RKO (cell line): Measurements from ENCODE around the gene PASK.
A peak's percentile ranks its signal among the peaks of the same experiment; 100 is the strongest.
"Not testable (repeated sequence)": the region's sequence is repeated elsewhere in the genome, so short reads cannot be mapped to it uniquely, and the experiment has no call there.

Experiments used
- DNase-seq: peaks from one replicate; pipeline ENCODE4 v3.0.0-alpha.2; 2016; ENCODE audit warnings: low spot score

Gene PASK

DNA sequence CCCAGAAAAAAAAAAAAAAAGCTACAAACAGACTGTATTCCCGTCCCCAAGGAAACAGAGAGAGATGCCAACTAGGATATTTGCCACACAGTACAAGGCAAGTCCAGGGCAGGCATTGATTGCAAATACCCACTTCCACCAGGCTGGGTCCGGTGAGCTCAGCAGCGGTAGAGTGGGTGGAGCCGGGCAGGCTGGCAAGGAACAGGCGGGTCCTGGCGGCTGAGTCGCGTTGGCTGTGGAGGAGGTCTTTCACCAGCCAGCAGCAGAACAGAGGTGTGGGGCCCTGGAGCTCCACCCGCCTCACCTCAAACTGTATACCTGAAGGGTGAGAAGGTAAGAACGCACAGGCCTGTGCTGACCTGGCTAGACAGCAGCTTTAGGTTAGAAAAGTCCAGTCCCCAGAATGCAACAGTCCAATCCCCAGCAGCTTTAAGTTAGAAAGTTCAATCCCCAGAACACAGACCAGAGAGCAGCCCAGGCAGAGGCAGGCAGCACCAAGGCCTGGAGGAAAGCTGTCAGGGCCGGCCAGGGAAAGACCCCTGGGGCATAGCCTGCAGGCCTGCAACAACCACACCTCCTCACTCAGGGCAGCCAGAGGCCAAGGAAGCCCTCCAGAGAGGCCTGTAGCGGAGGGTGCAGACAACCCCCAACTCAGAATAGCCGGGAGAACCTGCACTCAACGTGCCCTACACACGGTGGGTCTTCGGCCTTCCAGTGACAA, 25.3 kb downstream of the PASK start:
- no peak for DNase-seq

DNA sequence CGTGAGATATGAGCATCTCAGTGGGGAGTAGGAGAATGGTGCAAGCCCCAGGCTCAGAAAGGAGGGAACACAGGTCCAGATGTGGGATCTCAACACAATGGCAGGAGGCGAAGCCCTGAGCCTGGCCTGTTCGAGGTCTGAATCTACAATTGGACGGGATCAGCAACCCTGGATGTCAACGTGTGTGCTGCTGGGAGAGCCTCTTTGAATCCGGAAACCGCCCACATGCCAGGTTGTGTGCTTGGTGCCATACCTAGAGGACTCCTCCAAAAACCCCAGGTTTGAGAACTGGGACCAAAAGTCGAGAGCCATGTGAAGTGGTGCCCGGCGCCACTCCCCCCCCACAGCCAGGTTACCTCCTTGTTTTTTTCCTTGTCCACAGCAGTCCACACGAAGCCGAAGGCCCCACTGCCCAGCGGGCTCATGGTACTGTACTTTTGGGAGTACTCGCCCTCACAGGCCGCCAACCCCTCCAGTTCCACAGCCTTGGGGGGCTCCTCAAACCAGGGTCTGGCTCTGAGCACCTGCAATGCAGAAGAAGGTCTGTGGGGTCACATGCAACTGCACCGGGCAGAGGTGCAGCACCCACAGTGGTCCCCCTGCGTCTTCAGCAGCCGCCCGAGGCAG, 26.8 kb downstream of the PASK start:
- DNase-seq: no peak

DNA sequence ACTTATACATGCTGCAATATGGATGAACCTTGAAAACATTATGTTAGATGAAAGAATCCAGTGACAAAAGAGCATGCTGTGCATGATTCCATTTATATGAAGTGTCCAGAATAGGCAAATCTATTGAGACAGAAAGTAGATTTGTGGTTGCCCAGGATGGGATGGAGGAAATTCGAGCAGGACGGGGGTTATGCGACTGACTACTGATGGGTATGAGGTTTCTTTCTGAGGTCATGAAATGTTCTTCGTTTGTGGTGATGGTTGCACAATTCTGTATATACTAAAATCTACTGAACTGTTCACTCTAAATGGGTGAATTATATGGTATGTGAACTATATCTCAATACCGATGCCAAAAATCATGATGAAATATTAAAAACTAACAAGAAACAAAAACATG, 28.3 kb downstream of the PASK start:
- no peak for DNase-seq

DNA sequence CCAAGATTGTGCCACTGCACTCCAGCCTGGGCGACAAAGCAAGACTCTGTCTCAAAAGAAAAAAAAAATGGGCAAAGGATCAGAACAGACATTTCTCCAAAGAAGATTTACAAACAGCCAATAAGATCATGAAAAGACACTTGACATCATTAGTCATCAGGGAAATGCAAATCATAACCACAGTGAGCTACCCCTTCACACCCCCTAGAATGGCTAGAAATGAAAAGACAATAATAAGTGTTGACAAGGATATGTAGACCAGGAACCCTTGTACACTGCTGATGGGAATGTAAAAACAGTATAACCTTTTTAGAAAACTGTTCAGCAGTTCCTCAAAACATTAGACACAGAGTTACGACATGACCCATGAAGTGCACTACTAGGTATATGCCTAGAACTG, 28.8 kb downstream of the PASK start:
- peak; percentile 46 for DNase-seq

DNA sequence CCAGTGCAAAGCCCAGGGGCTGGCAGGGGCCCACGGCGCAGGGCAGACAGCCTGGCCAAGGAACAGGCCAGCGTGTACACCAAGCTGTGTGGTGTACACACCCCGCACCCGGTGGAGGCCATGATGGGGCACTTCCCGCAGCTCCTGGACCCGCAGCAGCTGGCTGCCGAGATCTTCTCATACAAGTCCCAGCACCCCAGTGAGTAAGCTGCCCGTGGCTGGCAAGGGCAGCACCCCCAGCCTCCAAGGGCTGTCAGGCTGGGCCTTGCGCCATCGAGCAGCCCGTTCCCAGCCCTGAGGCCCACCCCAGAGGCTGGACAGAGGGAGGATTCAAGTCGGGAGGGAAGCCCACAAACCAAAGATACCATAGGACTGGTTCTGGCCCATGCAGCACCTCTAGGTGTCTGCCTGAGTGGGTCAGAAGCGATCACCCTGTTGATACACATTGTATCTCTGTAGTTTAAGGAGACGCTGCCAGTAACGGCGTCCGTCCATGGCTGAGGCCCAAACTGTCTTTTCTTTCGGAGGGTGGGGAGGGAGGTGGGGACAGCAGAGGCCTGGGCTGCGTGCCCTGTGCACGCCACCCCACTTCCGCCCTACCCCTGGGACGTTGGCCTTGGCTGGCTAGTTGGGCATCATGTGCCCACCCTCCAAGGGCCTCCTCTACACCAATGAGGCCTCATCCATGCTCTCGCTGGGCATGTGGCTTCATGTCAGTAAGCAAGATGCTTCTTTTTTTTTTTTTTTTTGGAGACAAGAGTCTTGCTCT, 30.4 kb downstream of the PASK start:
- no peak for DNase-seq

DNA sequence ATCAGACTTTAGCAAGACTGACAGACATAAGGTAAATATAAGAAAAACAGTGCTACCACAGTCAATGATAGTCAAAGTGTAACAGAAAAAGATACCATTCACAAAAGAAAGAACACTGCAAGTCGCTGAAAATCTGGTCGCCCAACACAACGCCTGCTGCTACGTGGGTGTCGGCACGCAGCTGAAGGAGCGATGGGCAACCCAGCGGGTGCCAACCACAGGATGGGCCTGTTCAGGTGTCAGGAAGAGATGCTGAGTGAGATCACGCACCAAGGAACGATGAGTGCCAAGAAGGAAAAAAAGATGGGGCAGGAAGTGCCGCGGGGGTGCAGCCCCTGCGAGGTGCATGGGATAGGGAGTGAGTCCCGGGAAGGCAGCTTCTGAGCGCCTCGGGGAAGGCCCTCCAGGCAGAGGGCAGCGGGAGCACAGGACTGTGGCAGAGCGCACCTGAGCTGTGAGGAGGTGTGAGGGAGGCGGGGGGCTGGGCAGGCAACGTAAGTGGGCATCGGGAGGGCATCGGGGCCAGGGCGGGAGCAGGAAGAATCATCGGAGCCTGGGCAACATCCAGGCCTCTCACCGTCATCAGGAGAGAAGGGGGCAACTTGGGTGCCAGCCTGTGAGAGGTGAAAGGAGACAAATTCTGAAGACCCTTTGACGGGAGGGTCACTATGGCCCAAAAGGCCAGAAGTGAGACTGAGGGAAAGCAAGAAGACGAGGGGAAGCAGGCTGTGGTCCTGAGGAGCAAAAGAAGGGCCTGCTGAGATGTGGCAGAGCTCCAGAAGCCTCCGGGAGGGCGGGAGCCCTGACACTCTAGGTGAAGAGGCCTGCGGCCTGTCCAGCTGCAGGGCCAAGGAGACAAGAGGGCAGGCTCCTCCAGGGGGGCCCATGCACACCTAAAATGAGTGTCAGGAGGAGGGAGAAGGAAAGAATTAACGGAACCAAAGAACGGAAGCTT, 32.4 kb downstream of the PASK start:
- no peak for DNase-seq

DNA sequence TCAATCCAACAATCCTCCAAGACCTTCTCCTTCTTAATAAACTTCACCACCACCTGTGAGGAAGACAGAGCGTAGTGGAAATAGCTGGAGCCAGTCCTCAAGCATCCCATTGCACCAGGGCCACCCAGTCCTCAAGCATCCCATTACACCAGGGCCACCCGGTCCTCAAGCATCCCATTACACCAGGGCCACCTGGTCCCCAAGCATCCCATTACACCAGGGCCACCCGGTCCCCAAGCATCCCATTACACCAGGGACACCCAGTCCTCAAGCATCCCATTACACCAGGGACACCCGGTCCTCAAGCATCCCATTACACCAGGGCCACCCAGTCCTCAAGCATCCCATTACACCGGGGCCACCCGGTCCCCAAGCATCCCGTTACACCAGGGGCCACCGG, 33.9 kb downstream of the PASK start:
- no peak for DNase-seq

DNA sequence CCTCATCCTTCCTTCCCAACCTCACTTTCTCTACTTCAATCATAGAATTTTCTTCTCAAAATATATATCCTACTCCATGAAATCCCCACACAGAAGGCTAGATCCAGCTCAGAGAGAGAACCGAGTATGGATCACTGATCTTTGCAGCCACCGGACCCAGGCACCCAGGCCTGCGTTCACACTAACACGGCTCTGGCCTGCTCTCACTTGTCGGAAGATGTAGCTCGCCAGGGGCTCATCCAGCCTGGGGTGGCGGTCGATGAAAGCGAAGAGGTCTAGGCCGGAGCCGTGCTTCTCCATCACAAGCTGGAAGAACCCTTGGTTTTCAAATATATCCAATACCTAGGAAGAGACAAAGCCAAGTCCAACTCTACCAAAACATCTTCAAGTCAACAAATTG, 34.4 kb downstream of the PASK start:
- no peak for DNase-seq

DNA sequence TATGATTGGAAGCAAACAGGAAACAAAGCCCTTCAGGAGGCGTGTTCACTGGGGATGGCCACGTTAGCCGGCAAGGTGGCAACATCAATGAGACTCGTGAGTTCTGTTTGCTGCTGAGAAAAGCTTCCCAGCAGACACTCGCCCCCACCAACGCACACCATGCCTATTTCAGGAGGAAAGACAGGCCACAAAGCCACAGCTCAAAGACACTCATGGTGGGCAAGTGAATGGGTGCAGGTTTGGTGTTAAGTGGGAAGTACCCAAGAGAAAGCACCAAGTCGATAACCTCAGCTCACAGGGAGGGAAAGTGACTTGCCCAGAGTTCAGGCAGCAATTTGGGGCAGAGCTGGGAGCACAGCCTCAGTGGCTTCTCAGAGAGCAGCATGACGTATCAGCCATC, 36.7 kb downstream of the PASK start:
- no peak for DNase-seq

DNA sequence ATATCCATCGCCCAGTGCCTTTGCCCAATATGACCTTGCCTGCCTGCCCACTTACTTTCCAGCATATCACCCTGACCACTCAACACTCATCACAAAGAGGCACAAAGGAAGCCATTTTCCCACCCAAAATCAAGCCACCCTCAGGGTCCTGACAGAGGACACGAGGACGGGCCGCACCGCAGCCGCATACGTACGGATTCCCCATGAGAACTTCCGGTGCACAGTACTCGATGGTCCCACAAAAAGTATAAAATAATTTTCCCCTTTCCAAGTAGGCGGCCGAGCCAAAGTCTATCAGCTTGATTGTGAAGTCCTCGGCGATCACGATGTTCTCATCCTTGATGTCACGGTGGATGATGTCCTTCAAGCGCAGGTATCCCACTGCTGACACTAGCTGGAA, 37.2 kb downstream of the PASK start:
- no peak for DNase-seq

DNA sequence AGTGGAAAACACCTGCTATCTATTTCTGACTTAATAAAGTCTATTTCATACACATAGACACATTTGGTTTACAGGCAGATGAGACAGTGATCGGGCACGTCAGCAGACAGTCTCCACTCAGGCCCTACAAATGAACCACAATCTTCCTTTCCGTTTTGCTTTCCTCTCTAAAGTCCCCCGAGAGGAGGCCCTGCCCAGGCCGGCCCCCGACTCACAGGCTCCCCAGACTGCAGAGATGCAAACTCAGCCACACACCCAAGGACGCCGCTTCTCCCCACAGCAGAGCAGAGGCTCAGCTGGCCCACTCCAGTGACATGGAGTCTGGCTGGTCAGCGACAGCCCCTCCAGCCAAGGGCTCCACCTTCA, 37.8 kb downstream of the PASK start:
- no peak for DNase-seq

DNA sequence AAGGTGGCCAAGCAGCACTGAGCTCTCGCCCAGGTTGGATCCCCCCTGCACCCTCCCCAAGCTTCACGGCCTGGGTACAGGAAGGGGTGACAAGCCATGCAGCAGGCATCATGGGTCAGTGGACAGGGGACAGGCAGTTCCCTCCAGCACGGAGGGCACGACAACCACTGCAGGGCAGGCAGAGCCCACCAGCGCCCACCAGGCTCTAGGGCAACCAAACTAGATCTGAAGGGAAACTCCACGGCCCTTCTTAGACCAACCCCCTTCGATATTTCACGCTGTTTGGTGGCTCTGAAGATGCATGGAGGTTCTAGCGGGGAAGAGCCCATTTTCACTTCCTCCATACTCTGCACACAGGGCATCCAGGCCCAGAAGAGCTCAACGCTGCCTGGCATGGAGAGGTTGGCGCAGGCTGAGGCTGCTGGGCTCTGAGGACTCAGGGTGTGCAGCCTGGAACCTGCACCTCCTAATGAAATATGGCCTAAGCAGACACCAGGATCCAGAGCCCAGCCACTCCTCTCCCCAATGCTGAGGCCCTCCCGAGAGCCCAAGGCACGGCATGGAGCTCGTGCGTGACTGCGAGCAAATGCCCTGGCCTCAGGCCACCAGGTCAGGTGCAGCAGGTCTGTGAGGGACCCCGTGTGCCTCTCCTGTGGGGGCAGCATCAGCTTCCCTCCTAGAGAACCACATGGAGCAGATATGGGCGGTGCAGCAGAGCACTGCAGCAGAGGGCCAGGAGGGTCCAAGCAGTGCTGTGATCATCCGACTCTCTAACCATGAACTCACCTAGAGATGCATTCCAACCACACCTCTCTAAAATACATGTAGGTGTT, 38.4 kb downstream of the PASK start:
- DNase-seq: no peak

DNA sequence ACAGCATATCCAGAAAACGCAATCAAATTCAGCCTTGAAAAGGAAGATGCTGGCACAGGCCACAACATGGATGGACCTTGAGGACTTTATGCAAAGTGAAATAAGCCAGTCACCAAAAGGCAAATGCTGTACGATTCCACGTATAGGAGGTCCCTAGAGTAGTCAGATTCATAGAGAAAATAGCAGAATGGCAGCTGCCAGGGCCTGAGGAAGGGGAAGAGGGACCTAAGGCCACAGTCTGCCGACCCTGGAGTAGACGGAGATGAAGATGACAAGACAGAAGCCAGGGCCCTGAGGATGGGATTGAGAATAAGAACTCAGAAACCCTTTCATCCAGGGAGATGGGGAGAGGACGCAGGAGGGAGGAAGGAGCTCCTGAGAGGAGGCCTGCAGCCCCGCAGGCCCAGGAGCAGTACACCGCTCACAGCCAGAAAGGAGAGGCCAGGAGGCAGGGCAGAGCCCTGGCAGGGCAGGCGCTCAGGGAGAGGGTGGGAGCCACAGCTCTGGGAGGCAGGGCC, 39.1 kb downstream of the PASK start:
- no peak for DNase-seq

DNA sequence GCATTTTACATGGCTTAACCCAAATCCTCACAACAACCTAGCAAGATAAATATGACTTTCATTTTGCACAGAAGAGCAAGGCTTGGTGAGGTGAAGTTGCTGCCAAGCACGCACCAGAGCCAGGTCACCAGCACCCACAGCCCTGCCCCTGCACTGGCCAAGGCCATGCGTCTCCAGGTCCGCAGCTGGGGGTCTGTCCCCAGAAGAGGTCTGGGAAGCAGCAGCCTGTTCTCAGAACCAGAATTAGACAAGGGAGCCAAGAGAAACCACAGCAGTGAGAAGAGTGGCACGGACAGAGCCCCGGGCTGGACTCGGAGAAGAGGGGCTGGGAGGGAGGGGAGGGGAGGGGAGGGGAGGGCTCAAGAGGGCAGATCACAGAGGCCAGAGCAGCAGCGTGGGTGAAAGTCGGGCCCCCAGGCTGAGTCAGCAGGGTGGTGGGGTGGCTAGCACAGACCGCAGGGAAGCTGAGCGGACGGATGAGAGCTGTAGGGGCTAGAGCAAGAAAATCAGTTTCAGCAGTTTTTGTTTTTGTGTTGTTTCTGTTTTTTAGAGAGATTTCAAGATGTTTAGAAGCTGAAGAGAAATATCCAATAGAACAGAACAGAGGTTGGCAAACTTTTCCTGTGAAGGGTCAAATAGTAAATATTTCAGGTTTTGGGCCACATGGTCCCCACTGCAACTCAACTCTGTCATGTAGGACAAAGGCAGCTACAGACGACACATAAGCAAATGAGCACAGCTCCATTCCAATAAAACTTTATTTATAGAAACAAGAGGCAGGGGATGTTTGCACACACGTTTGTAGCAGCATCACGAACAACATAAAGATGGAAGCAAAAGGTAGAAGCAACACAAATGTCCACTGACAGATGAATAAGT, 39.8 kb downstream of the PASK start:
- DNase-seq: no peak

DNA sequence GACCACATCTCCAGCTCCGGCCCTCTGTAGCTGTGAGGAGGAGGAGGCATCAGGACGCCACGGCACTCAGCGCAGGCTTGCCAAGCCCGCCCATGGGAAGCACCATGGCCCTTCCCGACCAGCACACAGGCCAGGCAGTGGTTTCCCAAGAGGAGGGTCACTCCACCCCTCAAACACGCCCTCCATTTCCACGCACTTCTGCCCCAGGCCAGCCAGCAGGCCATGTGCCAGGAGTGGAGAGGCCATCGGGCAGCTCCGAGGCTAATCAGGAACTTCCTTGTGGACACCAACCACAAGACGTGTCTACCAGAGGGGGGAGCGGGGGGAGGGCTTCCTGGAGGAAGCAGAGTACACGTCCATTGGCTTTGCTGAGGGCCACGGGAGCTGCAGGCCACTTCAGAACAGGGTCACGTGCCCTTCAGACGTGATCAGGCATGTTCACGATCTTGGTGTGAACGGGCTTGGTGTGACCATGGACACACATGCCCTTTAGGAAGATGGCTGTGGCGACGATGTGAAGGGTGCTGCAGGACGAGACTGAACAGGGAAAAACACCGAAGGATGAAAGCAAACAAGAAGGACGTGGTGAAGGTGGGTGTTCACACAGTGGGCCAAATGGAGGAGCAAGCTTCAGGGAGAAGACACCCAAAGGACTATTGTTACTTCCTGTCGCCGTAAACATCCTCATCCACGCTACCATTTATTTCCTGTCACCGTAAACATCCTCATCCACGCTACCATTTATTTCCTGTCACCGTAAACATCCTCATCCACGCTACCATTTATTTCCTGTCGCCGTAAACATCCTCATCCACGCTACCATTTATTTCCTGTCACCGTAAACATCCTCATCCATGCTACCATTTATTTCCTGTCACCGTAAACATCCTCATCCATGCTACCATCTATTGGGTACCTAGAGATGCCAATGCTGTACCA, 40.7 kb downstream of the PASK start:
- no peak for DNase-seq

DNA sequence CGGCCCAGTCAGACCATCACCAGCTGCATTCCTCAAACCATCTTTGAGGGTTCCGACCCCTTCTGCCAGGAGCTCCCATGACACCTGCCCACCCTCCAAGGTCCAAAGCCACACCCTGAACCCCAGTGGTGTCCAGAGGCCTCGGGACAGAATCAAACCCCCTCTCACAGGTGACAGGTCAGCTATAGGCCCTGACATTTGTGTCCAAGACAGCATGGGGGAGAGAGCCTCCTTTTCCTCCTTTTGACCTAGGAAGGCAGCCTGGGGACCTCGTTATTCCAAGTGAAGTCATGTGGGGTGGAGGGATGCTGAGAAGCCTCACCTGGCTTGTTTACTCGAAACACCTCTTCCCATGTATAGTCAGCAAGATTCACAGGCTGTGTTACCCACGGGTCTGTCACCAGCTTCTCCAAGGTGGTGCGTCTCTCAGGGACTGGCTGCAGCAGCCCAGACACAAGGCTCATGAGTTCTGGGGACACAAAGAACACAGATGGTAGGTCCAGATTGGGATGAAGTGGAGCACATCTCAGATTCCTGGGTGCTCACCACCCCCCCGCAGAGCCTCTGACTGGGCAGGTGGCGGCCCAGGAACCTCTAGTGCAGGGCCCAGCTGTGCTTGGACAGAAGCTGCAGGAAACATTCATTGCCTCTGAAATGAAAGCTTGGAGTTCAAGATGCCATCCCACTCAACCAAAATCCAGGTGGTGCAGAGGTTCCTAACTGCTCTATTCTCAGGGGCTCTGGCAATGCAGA, 42.1 kb downstream of the PASK start:
- DNase-seq: no peak

DNA sequence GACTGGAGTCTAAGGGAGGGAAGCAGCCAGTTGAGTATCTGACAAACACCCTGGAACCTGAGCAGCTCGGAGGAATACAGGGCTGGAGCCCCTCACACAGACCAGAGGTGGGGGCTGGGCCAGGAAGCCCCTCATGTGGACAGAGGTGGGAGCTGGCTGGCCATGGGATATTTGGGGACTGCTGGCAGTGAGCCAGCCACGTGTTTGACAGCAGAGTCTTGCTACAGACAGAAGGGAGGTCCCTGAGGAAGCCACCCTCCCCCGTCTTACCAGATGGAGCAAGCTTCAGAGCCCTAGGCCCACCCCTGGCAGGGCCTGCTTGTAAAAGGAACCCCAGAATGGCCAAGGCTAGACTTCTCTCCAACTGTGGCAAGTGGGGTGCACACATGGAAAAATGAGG, 43.6 kb downstream of the PASK start:
- DNase-seq: no peak

DNA sequence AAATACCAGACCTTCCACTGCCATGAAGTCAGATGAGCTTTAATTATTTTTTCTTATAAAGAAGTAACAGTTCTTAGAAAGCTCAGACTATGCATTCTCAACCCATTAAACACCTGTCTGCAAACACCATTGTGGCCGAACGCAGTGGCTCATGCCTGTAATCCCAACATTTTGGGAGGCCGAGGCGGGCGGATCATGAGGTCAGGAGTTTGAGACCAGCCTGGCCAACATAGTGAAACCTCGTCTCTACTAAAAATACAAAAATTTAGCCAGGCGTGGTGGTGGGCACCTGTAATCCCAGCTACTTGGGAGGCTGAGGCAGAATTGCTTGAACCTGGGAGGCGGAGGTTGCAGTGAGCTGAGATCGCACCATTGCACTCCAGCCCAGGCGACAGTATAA, 44.7 kb downstream of the PASK start:
- not testable (repeated sequence) for DNase-seq
